ENCODE measurements around the gene JMJD7.

- no peak for TF ChIP-seq CTCF (IDR thresholded peaks at IDR 0.05)
- no peak for TF ChIP-seq POLR2AphosphoS5 (IDR thresholded peaks at IDR 0.05; ENCODE audit: low read depth, low read length)
- no peak for TF ChIP-seq REST (IDR thresholded peaks at IDR 0.05; ENCODE audit: insufficient read depth in 1 of 2, low read depth in 2 of 2, low read length in 1 of 2)
Measured at GRCh38 chr15:41851167-41851523, 23.3 kb downstream of the JMJD7 start.
